ENCODE measurements around the gene MDP1. TPM values are rescaled to one million over a fixed set of nuclear protein-coding genes. Genes with fewer than 3 reads are reported as not detected.

The MDP1 gene
- total and polyA plus RNA-seq, 8 donors, result 9.3 to 26.9 (median 16.1) TPM; not detected in 1

DNA sequence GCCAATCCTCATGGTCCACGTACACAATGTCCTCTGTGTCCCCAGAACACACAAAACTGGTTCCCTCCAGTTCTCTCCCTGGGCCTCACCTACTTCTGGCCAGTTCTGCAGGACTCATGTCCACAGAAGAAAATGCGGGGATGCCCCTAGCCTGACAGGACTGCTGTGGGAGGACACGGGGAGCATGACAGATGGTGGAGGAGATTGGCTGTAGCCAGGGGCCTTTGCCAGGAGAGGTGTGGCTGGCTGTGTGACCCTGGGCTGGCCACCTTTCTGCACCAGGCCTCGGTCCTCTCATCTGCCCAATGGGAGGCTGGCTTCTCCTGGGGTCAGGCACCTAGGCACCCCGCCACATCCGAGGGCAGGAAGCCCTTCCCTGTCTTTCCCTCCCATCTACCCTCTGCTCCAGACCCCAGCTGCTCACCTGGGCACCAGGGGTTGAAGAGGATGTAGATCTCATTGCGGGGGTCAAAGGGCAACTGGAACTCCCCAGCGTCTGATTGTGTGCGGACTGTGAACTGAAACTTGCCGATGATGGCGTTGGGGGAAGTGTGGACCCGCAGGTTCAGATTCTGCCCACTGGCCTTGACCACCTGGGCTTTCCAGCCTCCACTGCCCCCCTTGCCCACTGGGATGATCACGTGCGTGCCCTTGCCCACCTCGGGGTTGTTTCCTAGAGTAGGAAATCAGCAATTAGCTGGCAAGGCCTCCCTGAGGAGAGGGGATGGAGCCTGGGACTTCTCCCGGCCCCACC lies 44.3 kb upstream of the MDP1 start:
- 81 to 83% (median 83%) methylated on average over 11 to 16 of the region's 16 CpGs for WGBS, 5 donors
- H3K27ac ChIP-seq, result no peak overlapping the region
- DNase-seq, result no peak
- peaks cover 0 to 12% (median 6%) of the 10 kb centered on the region in 4 donors for H3K4me1 ChIP-seq
- TF ChIP-seq, protein P1, sequence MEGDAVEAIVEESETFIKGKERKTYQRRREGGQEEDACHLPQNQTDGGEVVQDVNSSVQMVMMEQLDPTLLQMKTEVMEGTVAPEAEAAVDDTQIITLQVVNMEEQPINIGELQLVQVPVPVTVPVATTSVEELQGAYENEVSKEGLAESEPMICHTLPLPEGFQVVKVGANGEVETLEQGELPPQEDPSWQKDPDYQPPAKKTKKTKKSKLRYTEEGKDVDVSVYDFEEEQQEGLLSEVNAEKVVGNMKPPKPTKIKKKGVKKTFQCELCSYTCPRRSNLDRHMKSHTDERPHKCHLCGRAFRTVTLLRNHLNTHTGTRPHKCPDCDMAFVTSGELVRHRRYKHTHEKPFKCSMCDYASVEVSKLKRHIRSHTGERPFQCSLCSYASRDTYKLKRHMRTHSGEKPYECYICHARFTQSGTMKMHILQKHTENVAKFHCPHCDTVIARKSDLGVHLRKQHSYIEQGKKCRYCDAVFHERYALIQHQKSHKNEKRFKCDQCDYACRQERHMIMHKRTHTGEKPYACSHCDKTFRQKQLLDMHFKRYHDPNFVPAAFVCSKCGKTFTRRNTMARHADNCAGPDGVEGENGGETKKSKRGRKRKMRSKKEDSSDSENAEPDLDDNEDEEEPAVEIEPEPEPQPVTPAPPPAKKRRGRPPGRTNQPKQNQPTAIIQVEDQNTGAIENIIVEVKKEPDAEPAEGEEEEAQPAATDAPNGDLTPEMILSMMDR (IDR thresholded peaks at IDR 0.05), result no peak
- TF ChIP-seq POLR2AphosphoS5 (IDR thresholded peaks at IDR 0.05) (no peak), EP300 (IDR thresholded peaks at IDR 0.05) (no peak), POLR2A (IDR thresholded peaks at IDR 0.05) (no peak)
- no peak overlapping the region for H3K4me3 ChIP-seq
- peaks cover 0 to 44% (median 8%) of the 10 kb centered on the region in 4 donors for H3K36me3 ChIP-seq
- no peaks in the 10 kb centered on the region for H3K9me3 ChIP-seq
- no peaks in the 10 kb centered on the region for H3K27me3 ChIP-seq
- intact Hi-C loops (cut with DNase I; ENCODE audit: low total_unique reads), result no loop called here

DNA sequence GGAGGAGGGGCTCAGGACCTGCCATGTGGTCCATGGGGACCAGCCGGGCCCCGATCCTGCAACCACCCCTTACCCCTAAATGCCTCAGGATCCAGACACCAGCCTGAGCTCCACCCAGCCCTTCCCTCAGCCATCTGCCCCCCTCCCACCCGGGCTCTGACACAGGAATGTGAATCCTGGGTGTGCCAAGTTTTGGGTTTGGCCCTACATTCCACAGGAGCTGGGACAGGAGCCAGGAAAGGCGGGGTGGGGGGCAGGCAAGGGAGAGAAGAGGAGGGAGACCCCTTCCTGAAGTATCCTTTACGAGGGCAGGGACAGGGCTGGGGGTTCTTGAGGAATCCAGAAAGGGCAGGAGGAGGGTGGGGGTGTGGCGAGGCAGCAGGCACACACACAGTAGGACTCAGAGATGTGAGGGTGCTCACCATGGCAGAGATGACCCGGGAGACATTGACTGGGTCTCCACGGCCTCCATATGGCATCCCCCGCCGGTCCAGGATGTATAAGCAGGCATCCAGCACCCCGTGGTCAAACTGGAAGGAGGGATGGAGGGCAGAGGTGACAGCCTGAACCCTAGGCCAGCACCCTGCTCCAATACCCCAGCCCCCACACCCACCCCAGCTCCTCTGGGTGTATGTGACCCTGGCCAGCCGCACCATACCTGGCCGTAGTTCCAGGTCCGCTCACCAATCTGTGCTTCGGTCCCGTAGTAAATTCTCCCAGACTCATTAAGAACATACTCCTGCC lies 43.6 kb upstream of the MDP1 start:
- WGBS, 5 donors, result 66 to 75% (median 66%) methylated on average over 16 of the region's 16 CpGs
- Histone ChIP-seq H3K27me3 (no peaks in the 10 kb centered on the region), H3K4me1 (peaks cover 0 to 12% (median 6%) of the 10 kb centered on the region in 4 donors), H3K36me3 (peaks cover 0 to 44% (median 6%) of the 10 kb centered on the region in 4 donors), H3K4me3 (no peak overlapping the region), H3K27ac (no peak overlapping the region), H3K9me3 (no peaks in the 10 kb centered on the region)
- peak in 1 of 2 donors; percentile 71 for DNase-seq
- no peak for TF ChIP-seq POLR2A (IDR thresholded peaks at IDR 0.05)
- TF ChIP-seq POLR2AphosphoS5 (IDR thresholded peaks at IDR 0.05), result no peak
- TF ChIP-seq, protein P1 (IDR thresholded peaks at IDR 0.05), result no peak
- TF ChIP-seq EP300 (IDR thresholded peaks at IDR 0.05), result no peak
- intact Hi-C loops (cut with DNase I; ENCODE audit: low total_unique reads), result no loop called here

DNA sequence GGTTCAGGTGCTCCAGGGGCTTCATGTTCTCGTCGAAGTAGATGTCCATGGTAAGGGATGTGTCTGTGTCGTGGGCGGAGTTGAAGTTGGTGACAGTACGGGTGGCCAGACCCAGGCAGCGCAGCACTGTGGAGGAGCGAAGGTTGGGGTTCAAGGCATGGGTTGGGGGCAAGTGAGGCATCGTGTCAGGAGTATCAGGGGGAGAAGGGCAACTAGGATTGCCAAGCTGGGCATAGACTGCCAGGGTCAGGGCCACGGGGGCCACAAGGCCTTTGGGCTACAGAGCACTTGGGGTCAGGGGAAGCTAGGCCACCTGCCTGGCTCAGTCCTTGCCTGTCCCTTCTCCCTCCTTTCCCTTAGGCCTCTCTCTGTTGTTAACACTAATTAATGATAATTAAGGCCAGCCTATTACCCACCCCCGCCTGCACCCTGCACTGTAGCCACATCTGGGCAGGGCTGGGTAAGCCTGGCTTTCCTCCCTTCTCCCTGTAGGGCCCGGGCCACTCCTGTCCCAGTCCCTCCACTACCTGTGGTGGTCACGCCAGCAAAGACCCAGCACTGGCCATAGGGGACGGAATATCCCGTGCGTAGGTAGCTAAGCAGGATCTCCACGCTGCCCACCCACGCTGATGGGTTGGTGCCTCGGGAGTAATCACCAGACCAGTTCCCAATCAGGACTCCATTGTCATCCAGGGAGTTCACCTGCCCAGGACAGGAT lies 42.8 kb upstream of the MDP1 start:
- H3K27me3 ChIP-seq, result no peaks in the 10 kb centered on the region
- TF ChIP-seq, protein P1 (IDR thresholded peaks at IDR 0.05), result no peak
- TF ChIP-seq EP300 (IDR thresholded peaks at IDR 0.05) (no peak), POLR2AphosphoS5 (IDR thresholded peaks at IDR 0.05) (no peak), POLR2A (IDR thresholded peaks at IDR 0.05) (no peak)
- no peak overlapping the region for H3K27ac ChIP-seq
- no peak overlapping the region for H3K4me3 ChIP-seq
- 82 to 96% (median 84%) methylated on average over 11 to 18 of the region's 18 CpGs for WGBS, 5 donors
- no peak for DNase-seq
- intact Hi-C loops (cut with DNase I; ENCODE audit: low total_unique reads), result no loop called here
- peaks cover 0 to 45% (median 9%) of the 10 kb centered on the region in 4 donors for H3K36me3 ChIP-seq
- H3K4me1 ChIP-seq, result peaks cover 0 to 12% (median 6%) of the 10 kb centered on the region in 4 donors
- no peaks in the 10 kb centered on the region for H3K9me3 ChIP-seq

DNA sequence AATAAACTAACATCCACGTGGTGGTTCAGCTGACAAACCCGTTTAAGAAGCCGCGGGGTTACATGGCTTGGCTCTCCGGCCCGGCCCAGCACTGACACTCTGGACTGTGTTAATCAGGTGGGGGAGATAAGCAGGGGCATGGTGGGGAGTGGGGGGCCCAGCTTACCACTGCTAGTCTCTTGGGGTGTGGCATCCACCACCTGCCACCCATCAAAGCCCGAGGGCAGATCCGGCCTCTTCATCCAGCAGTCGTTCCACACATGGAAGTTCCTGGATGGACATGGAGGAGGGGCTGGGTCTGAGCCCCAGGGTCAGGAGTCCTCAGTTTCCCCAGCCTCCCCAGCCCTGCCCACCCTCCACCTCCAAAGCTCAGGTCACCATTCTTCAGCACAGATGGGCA lies 42.3 kb upstream of the MDP1 start:
- H3K36me3 ChIP-seq, result peaks cover 0 to 48% (median 11%) of the 10 kb centered on the region in 4 donors
- intact Hi-C loops (cut with DNase I; ENCODE audit: low total_unique reads), result no loop called here
- peaks cover 0 to 12% (median 6%) of the 10 kb centered on the region in 4 donors for H3K4me1 ChIP-seq
- no peak overlapping the region for H3K27ac ChIP-seq
- TF ChIP-seq, protein P1 (IDR thresholded peaks at IDR 0.05), result no peak
- TF ChIP-seq EP300 (IDR thresholded peaks at IDR 0.05), result no peak
- no peak for TF ChIP-seq POLR2A (IDR thresholded peaks at IDR 0.05)
- TF ChIP-seq POLR2AphosphoS5 (IDR thresholded peaks at IDR 0.05), result no peak
- no peak overlapping the region for H3K4me3 ChIP-seq
- no peaks in the 10 kb centered on the region for H3K27me3 ChIP-seq
- 80 to 91% (median 87%) methylated on average over 9 of the region's 9 CpGs for WGBS, 5 donors
- H3K9me3 ChIP-seq, result no peaks in the 10 kb centered on the region
- DNase-seq, result no peak
